HepG2 (cell line): ENCODE data around the gene LTBR. TPM values are rescaled to one million over a fixed set of nuclear protein-coding genes. Genes with fewer than 3 reads are reported as not detected.

Source experiments
- ATF5 ChIP-seq: sonication (generic); formaldehyde crosslinking; IDR thresholded peaks from 2 replicates; pipeline ENCODE4 v1.4.0; 2020; ENCODE audit warnings: mild to moderate bottlenecking, low read depth, missing genetic modification reagents
- ATF7 ChIP-seq, 2 experiments: fragments of 450-650 bp in 1 of 2; sonication (generic) in 1 of 2; formaldehyde crosslinking in 1 of 2; IDR thresholded peaks; 2 replicates each; pipeline versions ENCODE4 v1.4.0 to v1.6.1; 2016 to 2020; ENCODE audit warnings: antibody characterized with exemption in 1 of 2, mild to moderate bottlenecking in 1 of 2, missing genetic modification reagents in 1 of 2
- EZH2 ChIP-seq: conservative IDR thresholded peaks from 2 replicates; pipeline ENCODE4 v1.6.1; 2012; ENCODE audit warnings: mild to moderate bottlenecking, low read depth, low read length, moderate library complexity
- HMGA1 ChIP-seq: sonication (generic); formaldehyde crosslinking; conservative IDR thresholded peaks from 2 replicates; pipeline ENCODE4 v1.4.0; 2020; ENCODE audit warnings: missing genetic modification reagents
- HMGXB3 ChIP-seq: sonication (generic); formaldehyde crosslinking; IDR thresholded peaks from 2 replicates; pipeline ENCODE4 v1.4.0; 2020; ENCODE audit warnings: missing genetic modification reagents, borderline replicate concordance
- HNRNPUL1 ChIP-seq: fragments of 200-400 bp; formaldehyde crosslinking; IDR thresholded peaks from 2 replicates; pipeline ENCODE4 v1.6.1; 2017; ENCODE audit warnings: low read depth, mild to moderate bottlenecking, low read length, moderate library complexity
- MXI1 ChIP-seq: IDR thresholded peaks from 3 replicates; pipeline ENCODE4 v1.6.1; 2012; ENCODE audit warnings: low read depth, low read length, inconsistent platforms, borderline replicate concordance
- NRL ChIP-seq: sonication (generic); formaldehyde crosslinking; IDR thresholded peaks from 2 replicates; pipeline ENCODE4 v1.5.0; 2020; ENCODE audit warnings: missing genetic modification reagents, mild to moderate bottlenecking, moderate library complexity, borderline replicate concordance
- REPIN1 ChIP-seq: sonication (generic); formaldehyde crosslinking; IDR thresholded peaks from 2 replicates; pipeline ENCODE4 v1.8.0; 2022; ENCODE audit warnings: missing genetic modification reagents, low read depth, mild to moderate bottlenecking, borderline replicate concordance
- RXRB ChIP-seq: IDR thresholded peaks from 2 replicates; pipeline ENCODE4 v1.6.1; 2016; ENCODE audit warnings: borderline replicate concordance, missing genetic modification reagents, missing compliant biosample characterization
- THRA ChIP-seq: sonication (generic); formaldehyde crosslinking; IDR thresholded peaks from 2 replicates; pipeline ENCODE4 v1.4.0; 2020; ENCODE audit warnings: missing genetic modification reagents, borderline replicate concordance
- ZNF232 ChIP-seq: sonication (generic); formaldehyde crosslinking; IDR thresholded peaks from 2 replicates; pipeline ENCODE4 v1.4.0; 2020; ENCODE audit warnings: missing genetic modification reagents, borderline replicate concordance
- ZNF280B ChIP-seq: sonication (generic); formaldehyde crosslinking; IDR thresholded peaks from 2 replicates; pipeline ENCODE4 v1.5.0; 2020; ENCODE audit warnings: missing genetic modification reagents, mild to moderate bottlenecking, borderline replicate concordance
- ZNF720 ChIP-seq: sonication (generic); formaldehyde crosslinking; IDR thresholded peaks from 2 replicates; pipeline ENCODE4 v1.4.0; 2020; ENCODE audit warnings: missing genetic modification reagents
- polyA plus RNA-seq, 8 experiments: library from polyadenylated mRNA; depleted of rRNA in 3 of 8; stranded (reverse) in 7 of 8; unstranded in 1 of 8; fragments of >200 nt; fragmentation: Illumina TruSeq in 4 of 8; extraction: Trizol in 4 of 8; gene quantifications; 2 replicates each; pipeline versions ENCODE4 v1.2.1 to v1.2.3, GENCODE V29; 2011 to 2016; ENCODE audit warnings: low read depth in 4 of 8, missing spikeins in 1 of 8, mixed read lengths in 1 of 8; ENCODE audit not compliant: insufficient read depth in 1 of 8
- total RNA-seq, 5 experiments: library from RNA; depleted of rRNA; stranded (reverse); fragments of >200 nt; fragmentation: Illumina TruSeq; extraction: Trizol; gene quantifications; 2 replicates each; pipeline ENCODE4 v1.2.3, GENCODE V29; 2016; ENCODE audit warnings: low read depth in 1 of 5
- TF ChIP-seq, protein P1 (sequence below): sonication (generic); formaldehyde crosslinking; IDR thresholded peaks from 2 replicates; pipeline ENCODE4 v1.4.0; 2020; ENCODE audit warnings: mild to moderate bottlenecking, missing genetic modification reagents

The LTBR gene
- total and polyA plus RNA-seq, 2 of the 13 experiments (the other 11 are each of a cell fraction or from before 2014, with no cell fraction given) = 31.4 to 34.8 TPM

- TF ChIP-seq HMGXB3 (CRISPR knock-in tag) = no peak
- TF ChIP-seq HNRNPUL1 = no peak
- TF ChIP-seq ATF5 = no peak
- TF ChIP-seq REPIN1 (CRISPR knock-in tag) = no peak
- TF ChIP-seq RXRB (CRISPR knock-in tag) = 0 out of 2 replicates have a peak, but pooled peaks have one; percentile 53
- no peak for TF ChIP-seq EZH2
- peak; percentile 21; the same call in 1 of the 3 replicates for TF ChIP-seq MXI1
- no peak for TF ChIP-seq ZNF280B (CRISPR knock-in tag)
- TF ChIP-seq ZNF232 (CRISPR knock-in tag) = no peak; the same call in 1 of the 2 replicates
- no peak for TF ChIP-seq HMGA1 (CRISPR knock-in tag)
- TF ChIP-seq THRA (CRISPR knock-in tag) = 0 out of 2 replicates have a peak, but pooled peaks have one; percentile 59
- no peak for TF ChIP-seq ATF7 (IDR thresholded peaks at IDR 0.05)
- TF ChIP-seq ATF7 (CRISPR knock-in tag; IDR thresholded peaks at IDR 0.05) = no peak
- TF ChIP-seq ZNF720 (CRISPR knock-in tag) = no peak
- TF ChIP-seq, protein P1, sequence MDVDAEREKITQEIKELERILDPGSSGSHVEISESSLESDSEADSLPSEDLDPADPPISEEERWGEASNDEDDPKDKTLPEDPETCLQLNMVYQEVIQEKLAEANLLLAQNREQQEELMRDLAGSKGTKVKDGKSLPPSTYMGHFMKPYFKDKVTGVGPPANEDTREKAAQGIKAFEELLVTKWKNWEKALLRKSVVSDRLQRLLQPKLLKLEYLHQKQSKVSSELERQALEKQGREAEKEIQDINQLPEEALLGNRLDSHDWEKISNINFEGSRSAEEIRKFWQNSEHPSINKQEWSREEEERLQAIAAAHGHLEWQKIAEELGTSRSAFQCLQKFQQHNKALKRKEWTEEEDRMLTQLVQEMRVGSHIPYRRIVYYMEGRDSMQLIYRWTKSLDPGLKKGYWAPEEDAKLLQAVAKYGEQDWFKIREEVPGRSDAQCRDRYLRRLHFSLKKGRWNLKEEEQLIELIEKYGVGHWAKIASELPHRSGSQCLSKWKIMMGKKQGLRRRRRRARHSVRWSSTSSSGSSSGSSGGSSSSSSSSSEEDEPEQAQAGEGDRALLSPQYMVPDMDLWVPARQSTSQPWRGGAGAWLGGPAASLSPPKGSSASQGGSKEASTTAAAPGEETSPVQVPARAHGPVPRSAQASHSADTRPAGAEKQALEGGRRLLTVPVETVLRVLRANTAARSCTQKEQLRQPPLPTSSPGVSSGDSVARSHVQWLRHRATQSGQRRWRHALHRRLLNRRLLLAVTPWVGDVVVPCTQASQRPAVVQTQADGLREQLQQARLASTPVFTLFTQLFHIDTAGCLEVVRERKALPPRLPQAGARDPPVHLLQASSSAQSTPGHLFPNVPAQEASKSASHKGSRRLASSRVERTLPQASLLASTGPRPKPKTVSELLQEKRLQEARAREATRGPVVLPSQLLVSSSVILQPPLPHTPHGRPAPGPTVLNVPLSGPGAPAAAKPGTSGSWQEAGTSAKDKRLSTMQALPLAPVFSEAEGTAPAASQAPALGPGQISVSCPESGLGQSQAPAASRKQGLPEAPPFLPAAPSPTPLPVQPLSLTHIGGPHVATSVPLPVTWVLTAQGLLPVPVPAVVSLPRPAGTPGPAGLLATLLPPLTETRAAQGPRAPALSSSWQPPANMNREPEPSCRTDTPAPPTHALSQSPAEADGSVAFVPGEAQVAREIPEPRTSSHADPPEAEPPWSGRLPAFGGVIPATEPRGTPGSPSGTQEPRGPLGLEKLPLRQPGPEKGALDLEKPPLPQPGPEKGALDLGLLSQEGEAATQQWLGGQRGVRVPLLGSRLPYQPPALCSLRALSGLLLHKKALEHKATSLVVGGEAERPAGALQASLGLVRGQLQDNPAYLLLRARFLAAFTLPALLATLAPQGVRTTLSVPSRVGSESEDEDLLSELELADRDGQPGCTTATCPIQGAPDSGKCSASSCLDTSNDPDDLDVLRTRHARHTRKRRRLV (CRISPR knock-in tag) = no peak
- no peak for TF ChIP-seq NRL (CRISPR knock-in tag)
Measured at GRCh38 chr12:6335451-6336078, 48.4 kb upstream of the LTBR start (continued).
